ENCODE data around the gene XIRP1.
A peak's percentile ranks its signal among the peaks of the same experiment; 100 is the strongest.

The XIRP1 gene

GRCh38 chr3:39150148-39150802 is 42.1 kb downstream of the XIRP1 start:
- TF ChIP-seq CTCF (IDR thresholded peaks at IDR 0.05; ENCODE audit: control insufficient read depth, insufficient read depth, low read depth, low read length, missing control alignments), result no peak
- no peak for DNase-seq (ENCODE audit: low read depth)
- H3K4me3 ChIP-seq (ENCODE audit: control insufficient read depth, low read depth, low read length), result peak overlapping the region; percentile 72

GRCh38 chr3:39149498-39150147 is 42.8 kb downstream of the XIRP1 start:
- H3K4me3 ChIP-seq (ENCODE audit: control insufficient read depth, low read depth, low read length), result no peak overlapping the region

GRCh38 chr3:39149059-39149455 is 43.3 kb downstream of the XIRP1 start:
- DNase-seq (ENCODE audit: low read depth), result no peak
- TF ChIP-seq CTCF (IDR thresholded peaks at IDR 0.05; ENCODE audit: control insufficient read depth, insufficient read depth, low read depth, low read length, missing control alignments), result no peak
- H3K4me3 ChIP-seq (ENCODE audit: control insufficient read depth, low read depth, low read length), result no peak overlapping the region

More at GRCh38 chr3:39149498-39150147, 42.8 kb downstream of the XIRP1 start:
- no peak for DNase-seq (ENCODE audit: low read depth)
- no peak for TF ChIP-seq CTCF (IDR thresholded peaks at IDR 0.05; ENCODE audit: control insufficient read depth, insufficient read depth, low read depth, low read length, missing control alignments)

- no peak for DNase-seq (ENCODE audit: low read depth)
- H3K4me3 ChIP-seq (ENCODE audit: control insufficient read depth, low read depth, low read length), result no peak overlapping the region
- TF ChIP-seq CTCF (IDR thresholded peaks at IDR 0.05; ENCODE audit: control insufficient read depth, insufficient read depth, low read depth, low read length, missing control alignments), result no peak
Observed at GRCh38 chr3:39148435-39149058, 43.8 kb downstream of the XIRP1 start.

- no peak for DNase-seq (ENCODE audit: low read depth)
- no peak overlapping the region for H3K4me3 ChIP-seq (ENCODE audit: control insufficient read depth, low read depth, low read length)
- TF ChIP-seq CTCF (IDR thresholded peaks at IDR 0.05; ENCODE audit: control insufficient read depth, insufficient read depth, low read depth, low read length, missing control alignments), result no peak
Observed at GRCh38 chr3:39147711-39148434, 44.5 kb downstream of the XIRP1 start.
